Mammary epithelial cell (primary cell): Measurements from ENCODE around the gene FOXO1.

Experiments
- CTCF ChIP-seq, 2 donors: IDR thresholded peaks in 1 of 2; conservative IDR thresholded peaks in 1 of 2; 2 replicates each; pipeline ENCODE4 v1.5.1; 2011 to 2012; ENCODE audit warnings: inconsistent platforms in 2 of 2, low read length in 2 of 2, mild to moderate bottlenecking in 2 of 2, control low read depth in 1 of 2, low read depth in 1 of 2; ENCODE audit not compliant: insufficient read depth in 1 of 2; ENCODE audit errors: extremely low read depth in 1 of 2
- EZH2 ChIP-seq: IDR thresholded peaks from 2 replicates; pipeline ENCODE4 v1.6.1; 2012; ENCODE audit warnings: low read length, inconsistent platforms, borderline replicate concordance

DNA sequence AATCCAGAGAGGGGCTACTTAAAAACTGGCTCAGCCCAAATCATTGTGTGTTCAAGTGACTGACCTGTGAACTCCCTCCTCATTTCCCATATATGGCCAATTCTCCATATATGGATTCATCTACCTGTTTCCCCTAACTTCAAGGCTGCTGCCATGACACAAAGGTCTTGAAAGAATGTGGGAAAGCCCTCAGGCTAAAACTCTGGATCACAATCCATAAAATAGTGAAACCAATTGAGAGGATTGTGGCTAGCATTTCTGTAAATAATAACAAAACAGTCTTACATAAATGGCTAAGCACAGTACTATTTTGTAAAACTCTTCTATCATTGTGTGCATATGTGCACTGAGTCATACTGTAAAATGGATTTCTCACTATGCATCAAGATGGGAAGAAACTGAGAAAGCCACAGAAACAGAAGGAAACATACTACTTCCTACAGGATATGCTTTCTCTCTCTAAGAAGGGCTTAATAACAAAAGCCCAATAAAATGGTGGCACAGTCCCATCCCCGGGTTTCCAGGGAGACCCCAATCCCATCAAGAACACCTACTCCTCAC is 80.5 kb downstream of the FOXO1 start:
- TF ChIP-seq CTCF (conservative IDR thresholded peaks at IDR 0.05 in 1 of 2, IDR thresholded peaks at IDR 0.05 in 1 of 2; ENCODE audit: extremely low read depth in 1 of 2, insufficient read depth in 1 of 2, low read depth in 1 of 2, low read length in 2 of 2) (no peak), EZH2 (no peak)
